Inflammatory macrophage (primary cell): Measurements from ENCODE around the gene SMTNL2.
"Not testable (repeated sequence)": the region's sequence is repeated elsewhere in the genome, so short reads cannot be mapped to it uniquely, and the experiment has no call there.

ENCODE experiments used
- DNase-seq, 2 donors: peaks; one replicate each; pipeline ENCODE4 v3.0.0-alpha.2; 2020 to 2022

The SMTNL2 gene

GRCh38 chr17:4636474-4637100 lies 52.3 kb downstream of the SMTNL2 start:
- no peak for DNase-seq

GRCh38 chr17:4638766-4639165 lies 54.4 kb downstream of the SMTNL2 start:
- not testable (repeated sequence) for DNase-seq

DNA sequence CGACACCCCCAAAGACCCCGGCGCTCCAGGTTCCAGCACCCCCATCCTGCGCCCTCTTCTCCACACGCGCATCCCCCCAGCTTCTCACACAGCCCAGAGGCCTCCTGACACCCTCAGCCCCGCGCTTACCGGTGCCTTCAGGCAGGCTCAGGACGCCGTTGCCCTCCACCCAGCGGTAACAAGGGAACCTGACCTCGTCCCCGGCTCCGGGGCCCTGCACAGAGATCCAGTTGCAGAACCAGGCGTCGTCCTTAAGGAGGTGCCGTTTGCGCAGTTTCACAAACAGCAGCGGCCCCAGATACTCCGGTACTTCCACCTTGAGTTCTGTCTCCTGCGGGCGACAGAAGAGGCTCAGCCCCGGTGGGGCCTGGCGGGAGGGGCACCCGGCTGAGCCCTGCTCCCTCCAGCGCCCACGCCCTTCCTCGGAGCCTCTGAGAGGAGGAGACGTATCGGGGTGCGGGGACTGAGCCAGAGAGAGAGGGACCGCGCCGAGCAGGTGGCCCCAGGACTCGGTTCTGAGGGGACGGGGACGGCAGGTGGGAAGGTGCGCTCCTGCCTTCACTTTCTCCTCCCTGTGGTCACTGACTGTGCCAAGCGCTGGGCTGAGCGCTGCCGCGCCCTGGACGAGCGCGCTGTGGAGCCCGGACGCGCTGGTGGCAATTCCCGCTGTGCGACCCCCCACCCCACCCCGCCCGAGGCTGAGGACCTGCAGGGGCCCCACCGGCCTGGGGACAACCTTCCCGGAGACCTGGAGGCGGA lies 55.2 kb downstream of the SMTNL2 start:
- DNase-seq = peak in 1 of 2 donors; percentile 50

DNA sequence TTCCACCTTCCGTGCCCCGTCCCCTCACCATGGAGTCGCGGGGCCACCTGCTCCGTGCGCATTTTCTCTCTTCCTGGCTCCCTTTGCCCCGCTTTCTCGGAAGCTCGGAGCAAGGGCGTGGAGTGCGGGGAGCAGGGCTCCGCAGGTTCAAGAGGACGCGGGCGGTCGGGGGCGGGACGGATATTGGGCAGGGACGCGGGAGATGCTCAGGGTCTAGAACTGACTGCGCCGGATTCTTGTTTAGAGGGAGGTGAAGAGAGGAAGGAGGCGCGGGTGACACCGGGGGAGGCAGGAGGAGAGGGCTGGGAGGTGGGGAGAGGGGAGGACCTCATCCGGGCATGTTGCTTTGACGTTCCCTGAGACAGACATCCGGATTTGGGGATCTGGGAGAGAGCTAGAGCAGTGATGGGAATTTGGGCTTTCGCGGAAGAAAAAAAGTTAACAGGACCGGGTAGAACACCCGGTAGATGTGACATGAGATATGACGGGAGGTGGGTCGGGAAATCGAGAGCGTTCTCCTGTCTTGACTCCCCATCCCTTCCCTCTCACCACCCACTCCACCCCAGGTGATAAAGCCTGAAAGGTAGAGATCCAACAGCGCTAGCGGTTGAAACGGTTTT lies 56.4 kb downstream of the SMTNL2 start:
- not testable (repeated sequence) for DNase-seq

DNA sequence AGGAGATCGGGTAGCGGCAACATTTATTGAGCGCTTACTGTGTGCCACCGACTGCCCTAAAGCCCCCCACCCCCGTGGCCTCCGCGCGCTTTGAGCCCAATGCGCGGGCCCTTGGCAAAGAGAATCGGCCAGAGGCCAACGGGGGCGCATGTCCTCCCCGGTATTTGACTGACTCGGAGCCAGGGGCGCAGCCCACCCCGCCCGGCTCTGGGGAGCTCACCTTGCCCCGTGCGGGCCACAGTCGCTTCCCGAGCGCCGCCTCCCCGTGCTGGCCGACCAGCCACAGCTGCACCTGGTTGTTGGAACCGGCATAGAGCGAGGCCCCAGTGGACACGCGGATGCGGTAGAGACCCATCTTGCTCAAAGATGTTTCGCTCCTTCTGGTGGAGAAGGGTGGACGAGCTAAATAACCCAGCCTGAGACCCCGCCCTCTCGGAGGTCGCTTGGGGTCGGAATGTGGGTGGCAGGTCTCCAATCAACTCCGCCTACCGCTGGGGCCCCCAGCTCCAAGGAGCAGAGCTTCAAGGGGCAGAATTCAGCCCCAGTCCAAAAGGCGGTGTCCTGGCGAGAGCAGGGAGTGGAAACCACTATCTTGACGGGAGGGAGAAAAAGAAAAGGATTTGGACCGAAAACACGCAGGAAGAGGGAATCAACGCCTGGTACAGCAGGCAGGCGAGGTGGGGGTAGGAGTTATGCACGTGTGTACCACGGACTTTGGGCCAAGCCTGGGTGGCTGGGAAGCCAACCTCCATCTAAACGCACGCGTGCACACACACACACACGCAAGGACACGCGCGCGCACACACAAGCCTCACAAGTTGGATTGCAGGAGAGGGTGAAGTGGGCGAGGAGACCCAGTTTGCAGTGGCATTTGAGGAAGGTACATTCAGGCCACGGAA lies 57.2 kb downstream of the SMTNL2 start, which contains the start of gene ALOX15:
TSS of gene ALOX15 (minus strand) at position 382 of the 899 bp plus-strand sequence. CDS start at position 355, 27 bp downstream.
- no peak for DNase-seq

DNA sequence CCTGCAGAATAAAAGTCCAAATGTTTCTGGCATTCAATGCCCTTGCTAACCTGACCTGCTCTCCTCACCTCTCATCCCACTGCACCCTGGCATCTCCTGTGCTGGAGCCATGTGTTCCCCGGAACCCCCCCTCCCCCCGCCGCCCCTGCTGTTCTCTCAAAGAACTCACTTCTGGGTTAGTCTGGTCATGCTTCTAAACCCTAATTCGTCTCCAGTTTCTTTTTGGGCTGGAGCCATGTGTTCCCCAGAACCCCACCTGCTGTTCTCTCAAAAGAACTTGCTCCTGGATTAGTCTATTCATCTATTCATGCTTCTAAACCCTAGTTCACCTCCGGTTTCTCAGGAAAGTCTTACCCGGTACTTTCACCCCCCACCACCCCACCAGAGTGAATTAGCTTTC lies 58.0 kb downstream of the SMTNL2 start:
- DNase-seq = no peak

DNA sequence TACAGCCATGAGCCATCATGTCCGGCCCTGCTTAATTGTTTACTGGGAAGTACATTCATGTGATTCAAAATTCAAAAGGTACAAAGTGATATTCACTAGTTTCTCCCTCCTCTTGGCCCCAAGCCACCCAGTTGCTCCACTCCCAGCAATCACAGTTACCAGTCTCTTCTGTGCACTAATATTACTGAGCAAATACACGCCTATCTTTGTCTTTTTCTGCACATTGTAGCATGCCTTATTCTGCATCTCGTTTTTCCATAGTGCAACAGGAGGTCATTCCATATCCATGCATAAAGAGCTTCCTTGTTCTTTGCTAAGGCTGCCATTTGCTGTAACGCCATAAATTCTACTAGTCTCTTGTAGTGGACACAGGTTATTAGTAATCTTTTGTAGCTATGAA lies 59.3 kb downstream of the SMTNL2 start:
- DNase-seq = no peak

GRCh38 chr17:4645642-4646041 lies 61.3 kb downstream of the SMTNL2 start:
- peak; percentile 85 to 89 for DNase-seq

DNA sequence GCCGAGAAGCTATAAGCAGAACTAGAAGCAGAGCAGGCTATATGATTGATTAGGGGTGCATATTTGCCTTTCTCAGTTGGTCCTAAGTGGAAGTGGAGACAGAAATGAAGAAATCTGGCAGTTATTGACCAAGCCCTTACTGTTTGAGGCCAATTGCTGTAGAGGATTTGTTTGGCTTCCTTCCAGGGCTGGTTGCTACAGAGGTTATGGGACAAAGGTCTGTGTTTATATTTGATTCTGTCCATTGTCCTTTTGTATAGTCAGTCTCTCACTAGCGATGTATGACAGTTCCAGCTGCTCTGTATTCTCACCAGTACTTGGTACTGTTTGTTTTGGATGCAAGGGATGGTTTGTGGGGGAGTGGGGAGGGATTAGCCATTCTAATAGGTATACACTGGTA lies 64.4 kb downstream of the SMTNL2 start:
- peak; percentile 69 to 86 for DNase-seq

GRCh38 chr17:4652997-4653396 lies 68.7 kb downstream of the SMTNL2 start:
- DNase-seq = no peak

DNA sequence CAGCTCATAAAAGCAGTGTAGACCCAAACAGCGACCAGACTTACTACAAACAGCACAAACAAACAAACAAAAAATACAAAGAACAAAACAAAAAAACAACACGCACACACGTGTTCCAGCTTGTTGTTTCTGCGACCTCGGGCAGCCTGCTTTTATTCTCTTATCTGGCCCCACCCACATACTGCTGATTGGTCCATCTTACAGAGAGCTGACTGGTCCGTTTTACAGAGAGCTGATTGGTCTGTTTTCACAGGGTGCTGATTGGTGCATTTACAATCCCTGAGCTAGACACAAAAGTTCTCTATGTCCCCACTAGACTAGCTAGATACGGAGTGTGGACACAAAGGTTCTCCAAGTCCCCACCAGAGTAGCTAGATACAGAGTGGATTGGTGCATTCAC lies 71.6 kb downstream of the SMTNL2 start:
- not testable (repeated sequence) for DNase-seq

- no peak for DNase-seq
These were observed 73.3 kb downstream of the SMTNL2 start for GRCh38 chr17:4657678-4658077.
